HepG2 (cell line): ENCODE data around the gene SNED1. TPM values are rescaled to one million over a fixed set of nuclear protein-coding genes. Genes with fewer than 3 reads are reported as not detected.

ENCODE experiments used
- ARID2 ChIP-seq: sonication (generic); formaldehyde crosslinking; IDR thresholded peaks from 2 replicates; pipeline ENCODE4 v1.8.1; 2022; ENCODE audit warnings: mild to moderate bottlenecking, missing genetic modification reagents, borderline replicate concordance
- ATAD3A ChIP-seq: sonication (generic); formaldehyde crosslinking; IDR thresholded peaks from 2 replicates; pipeline ENCODE4 v1.4.0; 2020; ENCODE audit warnings: missing genetic modification reagents
- GATAD2A ChIP-seq: IDR thresholded peaks from 2 replicates; pipeline ENCODE4 v1.6.1; 2016
- HCFC1 ChIP-seq: fragments of 150-350 bp; IDR thresholded peaks from 2 replicates; pipeline ENCODE4 v1.6.1; 2014; ENCODE audit warnings: low read depth, low read length
- HDAC6 ChIP-seq: fragments of 200-600 bp; sonication (generic); IDR thresholded peaks from 2 replicates; pipeline ENCODE4 v1.7.0; 2017; ENCODE audit warnings: mild to moderate bottlenecking, antibody characterized with exemption, low read length, low read depth
- HMGXB4 ChIP-seq, 2 experiments: sonication (generic) in 1 of 2; formaldehyde crosslinking in 1 of 2; IDR thresholded peaks; 2 replicates each; pipeline versions ENCODE4 v1.4.0 to v1.6.1; 2018 to 2020; ENCODE audit warnings: missing genetic modification reagents in 2 of 2, borderline replicate concordance in 1 of 2, low read depth in 1 of 2, mild to moderate bottlenecking in 1 of 2, missing biosample characterization in 1 of 2
- HNRNPK ChIP-seq: fragments of 200-400 bp; formaldehyde crosslinking; IDR thresholded peaks from 2 replicates; pipeline ENCODE4 v1.6.1; 2018; ENCODE audit warnings: low read length, low read depth, moderate library complexity, mild to moderate bottlenecking; ENCODE audit not compliant: poor library complexity, severe bottlenecking
- IRF2 ChIP-seq: IDR thresholded peaks from 2 replicates; pipeline ENCODE4 v1.6.1; 2018; ENCODE audit warnings: missing genetic modification reagents, missing compliant biosample characterization
- NCOR1 ChIP-seq: fragments of 200-600 bp; sonication (generic); IDR thresholded peaks from 2 replicates; pipeline ENCODE4 v1.7.0; 2017; ENCODE audit warnings: antibody characterized with exemption, low read length, borderline replicate concordance
- SCMH1 ChIP-seq: sonication (generic); formaldehyde crosslinking; IDR thresholded peaks from 2 replicates; pipeline ENCODE4 v1.9.0; 2021; ENCODE audit warnings: missing genetic modification reagents, mild to moderate bottlenecking, borderline replicate concordance
- SNAPC4 ChIP-seq: sonication (generic); formaldehyde crosslinking; IDR thresholded peaks from 2 replicates; pipeline ENCODE4 v1.4.0; 2020; ENCODE audit warnings: mild to moderate bottlenecking, missing genetic modification reagents
- TSC22D2 ChIP-seq: sonication (generic); formaldehyde crosslinking; IDR thresholded peaks from 2 replicates; pipeline ENCODE4 v1.5.1; 2020; ENCODE audit warnings: missing genetic modification reagents, mild to moderate bottlenecking, borderline replicate concordance
- ZBTB21 ChIP-seq: sonication (generic); formaldehyde crosslinking; IDR thresholded peaks from 2 replicates; pipeline ENCODE4 v1.4.0; 2020; ENCODE audit warnings: missing genetic modification reagents
- ZNF234 ChIP-seq: sonication (generic); formaldehyde crosslinking; conservative IDR thresholded peaks from 2 replicates; pipeline ENCODE4 v1.5.1; 2020; ENCODE audit warnings: mild to moderate bottlenecking, missing genetic modification reagents
- ZNF740 ChIP-seq: sonication (generic); formaldehyde crosslinking; IDR thresholded peaks from 2 replicates; pipeline ENCODE4 v1.4.0; 2020; ENCODE audit warnings: missing genetic modification reagents
- polyA plus RNA-seq, 8 experiments: library from polyadenylated mRNA; depleted of rRNA in 3 of 8; stranded (reverse) in 7 of 8; unstranded in 1 of 8; fragments of >200 nt; fragmentation: Illumina TruSeq in 4 of 8; extraction: Trizol in 4 of 8; gene quantifications; 2 replicates each; pipeline versions ENCODE4 v1.2.1 to v1.2.3, GENCODE V29; 2011 to 2016; ENCODE audit warnings: low read depth in 4 of 8, missing spikeins in 1 of 8, mixed read lengths in 1 of 8; ENCODE audit not compliant: insufficient read depth in 1 of 8
- total RNA-seq, 5 experiments: library from RNA; depleted of rRNA; stranded (reverse); fragments of >200 nt; fragmentation: Illumina TruSeq; extraction: Trizol; gene quantifications; 2 replicates each; pipeline ENCODE4 v1.2.3, GENCODE V29; 2016; ENCODE audit warnings: low read depth in 1 of 5
- TF ChIP-seq, protein P1 (sequence below): sonication (generic); formaldehyde crosslinking; IDR thresholded peaks from 2 replicates; pipeline ENCODE4 v1.4.0; 2020; ENCODE audit warnings: low read depth, mild to moderate bottlenecking, missing genetic modification reagents
- TF ChIP-seq, protein P2 (sequence below): sonication (generic); formaldehyde crosslinking; IDR thresholded peaks from 2 replicates; pipeline ENCODE4 v1.4.0; 2020; ENCODE audit warnings: missing genetic modification reagents, borderline replicate concordance

Gene SNED1
- total and polyA plus RNA-seq, 2 of the 13 experiments (the other 11 are each of a cell fraction or from before 2014, with no cell fraction given), result 0.15 to 0.65 TPM

DNA sequence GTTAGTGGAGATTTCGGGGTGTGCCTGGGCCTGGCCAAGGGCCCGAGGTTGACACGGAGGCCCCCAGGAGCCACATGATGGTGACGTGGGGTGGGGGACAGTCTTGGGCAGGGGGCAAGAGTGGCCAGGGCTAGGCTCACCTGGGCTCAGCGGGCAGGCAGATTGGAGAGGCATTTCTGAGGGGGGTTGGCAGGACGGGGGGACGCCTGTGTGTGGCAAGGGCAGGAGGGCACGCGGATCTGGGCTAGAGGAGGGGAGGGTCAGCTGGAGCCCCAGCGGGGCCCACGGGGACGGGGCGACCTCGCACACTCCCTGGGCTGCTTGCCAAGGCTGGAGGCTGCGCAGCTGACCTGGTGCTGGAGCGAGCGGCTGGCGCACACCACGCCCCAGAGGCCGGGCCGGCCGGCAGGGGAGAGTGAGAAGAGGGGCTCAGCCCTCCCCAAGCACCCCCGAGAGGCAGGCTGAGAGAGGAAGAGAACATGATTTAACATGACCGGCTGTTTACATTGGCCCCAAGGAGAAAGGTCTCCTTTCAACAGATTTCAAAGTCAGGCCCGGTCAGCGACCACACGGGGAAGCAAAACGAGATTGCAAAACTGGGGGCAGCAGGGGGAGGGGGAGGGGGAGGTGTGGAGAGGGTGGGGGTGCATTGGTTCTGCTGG is 38.0 kb upstream of the SNED1 start (continued):
- TF ChIP-seq, protein P1, sequence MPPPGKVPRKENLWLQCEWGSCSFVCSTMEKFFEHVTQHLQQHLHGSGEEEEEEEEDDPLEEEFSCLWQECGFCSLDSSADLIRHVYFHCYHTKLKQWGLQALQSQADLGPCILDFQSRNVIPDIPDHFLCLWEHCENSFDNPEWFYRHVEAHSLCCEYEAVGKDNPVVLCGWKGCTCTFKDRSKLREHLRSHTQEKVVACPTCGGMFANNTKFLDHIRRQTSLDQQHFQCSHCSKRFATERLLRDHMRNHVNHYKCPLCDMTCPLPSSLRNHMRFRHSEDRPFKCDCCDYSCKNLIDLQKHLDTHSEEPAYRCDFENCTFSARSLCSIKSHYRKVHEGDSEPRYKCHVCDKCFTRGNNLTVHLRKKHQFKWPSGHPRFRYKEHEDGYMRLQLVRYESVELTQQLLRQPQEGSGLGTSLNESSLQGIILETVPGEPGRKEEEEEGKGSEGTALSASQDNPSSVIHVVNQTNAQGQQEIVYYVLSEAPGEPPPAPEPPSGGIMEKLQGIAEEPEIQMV (CRISPR knock-in tag), result peak; percentile 61; the same call in 1 of the 2 replicates
- peak; percentile 52; the same call in 1 of the 2 replicates for TF ChIP-seq ZNF740
- TF ChIP-seq GATAD2A (CRISPR knock-in tag), result peak; percentile 85
- TF ChIP-seq, protein P2, sequence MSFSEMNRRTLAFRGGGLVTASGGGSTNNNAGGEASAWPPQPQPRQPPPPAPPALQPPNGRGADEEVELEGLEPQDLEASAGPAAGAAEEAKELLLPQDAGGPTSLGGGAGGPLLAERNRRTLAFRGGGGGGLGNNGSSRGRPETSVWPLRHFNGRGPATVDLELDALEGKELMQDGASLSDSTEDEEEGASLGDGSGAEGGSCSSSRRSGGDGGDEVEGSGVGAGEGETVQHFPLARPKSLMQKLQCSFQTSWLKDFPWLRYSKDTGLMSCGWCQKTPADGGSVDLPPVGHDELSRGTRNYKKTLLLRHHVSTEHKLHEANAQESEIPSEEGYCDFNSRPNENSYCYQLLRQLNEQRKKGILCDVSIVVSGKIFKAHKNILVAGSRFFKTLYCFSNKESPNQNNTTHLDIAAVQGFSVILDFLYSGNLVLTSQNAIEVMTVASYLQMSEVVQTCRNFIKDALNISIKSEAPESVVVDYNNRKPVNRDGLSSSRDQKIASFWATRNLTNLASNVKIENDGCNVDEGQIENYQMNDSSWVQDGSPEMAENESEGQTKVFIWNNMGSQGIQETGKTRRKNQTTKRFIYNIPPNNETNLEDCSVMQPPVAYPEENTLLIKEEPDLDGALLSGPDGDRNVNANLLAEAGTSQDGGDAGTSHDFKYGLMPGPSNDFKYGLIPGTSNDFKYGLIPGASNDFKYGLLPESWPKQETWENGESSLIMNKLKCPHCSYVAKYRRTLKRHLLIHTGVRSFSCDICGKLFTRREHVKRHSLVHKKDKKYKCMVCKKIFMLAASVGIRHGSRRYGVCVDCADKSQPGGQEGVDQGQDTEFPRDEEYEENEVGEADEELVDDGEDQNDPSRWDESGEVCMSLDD, result peak; percentile 99
- TF ChIP-seq SCMH1, result no peak
- TF ChIP-seq HMGXB4 (CRISPR knock-in tag; IDR thresholded peaks at IDR 0.05; ENCODE audit: borderline replicate concordance in 1 of 2, low read depth in 1 of 2), result peak; percentile 20 to 47; a peak in 1 of 4 replicates
- no peak for TF ChIP-seq ZBTB21 (CRISPR knock-in tag)
- peak; percentile 48; the same call in 1 of the 2 replicates for TF ChIP-seq TSC22D2 (CRISPR knock-in tag)
- TF ChIP-seq ZNF234, result no peak
- TF ChIP-seq NCOR1, result peak; percentile 75; the same call in 1 of the 2 replicates
- TF ChIP-seq SNAPC4 (CRISPR knock-in tag), result no peak; the same call in 1 of the 2 replicates
- no peak for TF ChIP-seq ATAD3A (CRISPR knock-in tag)
- peak; percentile 79 for TF ChIP-seq IRF2 (CRISPR knock-in tag)
- no peak for TF ChIP-seq ARID2 (CRISPR knock-in tag)
- no peak for TF ChIP-seq HDAC6
- no peak for TF ChIP-seq HCFC1
- TF ChIP-seq HNRNPK, result peak; percentile 89
